HEK293 (cell line): ENCODE measurements around the gene DSCAM.

Experiments used
- CTCF ChIP-seq: fragments of 450-650 bp; formaldehyde crosslinking; IDR thresholded peaks from 2 replicates; pipeline ENCODE4 v1.5.1; 2016; ENCODE audit warnings: missing biosample characterization, missing genetic modification characterization
- HOXA7 ChIP-seq: sonication (generic); formaldehyde crosslinking; IDR thresholded peaks from 2 replicates; pipeline ENCODE4 v1.8.1; 2022; ENCODE audit warnings: missing genetic modification reagents, borderline replicate concordance
- MZF1 ChIP-seq: fragments of 450-650 bp; formaldehyde crosslinking; IDR thresholded peaks from 2 replicates; pipeline ENCODE4 v1.5.1; 2017; ENCODE audit warnings: missing biosample characterization, missing genetic modification characterization, borderline replicate concordance
- PBX3 ChIP-seq: sonication (generic); formaldehyde crosslinking; IDR thresholded peaks from 2 replicates; pipeline ENCODE4 v1.8.1; 2022; ENCODE audit warnings: mild to moderate bottlenecking, moderate library complexity, missing genetic modification reagents
- REPIN1 ChIP-seq: fragments of 450-650 bp; formaldehyde crosslinking; IDR thresholded peaks from 2 replicates; pipeline ENCODE4 v1.5.1; 2017; ENCODE audit warnings: missing biosample characterization, missing genetic modification characterization, low read depth
- REST ChIP-seq: fragments of 450-650 bp; formaldehyde crosslinking; IDR thresholded peaks from 2 replicates; pipeline ENCODE4 v1.5.1; 2016; ENCODE audit warnings: missing biosample characterization, missing genetic modification characterization
- SP3 ChIP-seq: fragments of 450-650 bp; formaldehyde crosslinking; IDR thresholded peaks from 2 replicates; pipeline ENCODE4 v1.5.1; 2016; ENCODE audit warnings: missing biosample characterization, missing genetic modification characterization
- ZBTB17 ChIP-seq: fragments of 450-650 bp; formaldehyde crosslinking; IDR thresholded peaks from 2 replicates; pipeline ENCODE4 v1.5.1; 2016; ENCODE audit warnings: missing biosample characterization, missing genetic modification characterization
- ZBTB6 ChIP-seq: fragments of 450-650 bp; formaldehyde crosslinking; IDR thresholded peaks from 2 replicates; pipeline ENCODE4 v1.5.1; 2017; ENCODE audit warnings: missing biosample characterization, missing genetic modification characterization
- ZNF274 ChIP-seq, 2 experiments: fragments of 200-500 bp in 1 of 2; fragments of 450-650 bp in 1 of 2; sonication (Bioruptor generic) in 1 of 2; formaldehyde crosslinking in 1 of 2; IDR thresholded peaks; 2 replicates each; pipeline versions ENCODE4 v1.5.1 to v1.6.1; 2014 to 2016; ENCODE audit warnings: borderline replicate concordance in 1 of 2, inconsistent platforms in 1 of 2, low read length in 1 of 2, missing biosample characterization in 1 of 2, missing genetic modification characterization in 1 of 2
- ZNF324 ChIP-seq: fragments of 450-650 bp; formaldehyde crosslinking; IDR thresholded peaks from 2 replicates; pipeline ENCODE4 v1.5.1; 2016; ENCODE audit warnings: missing biosample characterization, missing genetic modification characterization
- ZNF362 ChIP-seq: fragments of 450-650 bp; formaldehyde crosslinking; IDR thresholded peaks from 2 replicates; pipeline ENCODE4 v1.5.1; 2016; ENCODE audit warnings: missing biosample characterization, missing genetic modification characterization
- ZNF626 ChIP-seq: fragments of 450-650 bp; sonication (Bioruptor Pico); formaldehyde crosslinking; IDR thresholded peaks from 2 replicates; pipeline ENCODE4 v1.5.1; 2018; ENCODE audit warnings: missing biosample characterization, missing genetic modification characterization, inconsistent platforms

GRCh38 chr21:40177979-40178378 is 669.0 kb downstream of the DSCAM start:
- no peak for TF ChIP-seq CTCF
- TF ChIP-seq ZNF324 (tag by site-specific recombination) = no peak
- TF ChIP-seq ZBTB17 = no peak
- TF ChIP-seq MZF1 = no peak
- no peak for TF ChIP-seq PBX3
- no peak for TF ChIP-seq HOXA7 (CRISPR knock-in tag)
- no peak for TF ChIP-seq SP3 (tag by site-specific recombination)
- TF ChIP-seq ZBTB6 (tag by site-specific recombination) = no peak
- no peak for TF ChIP-seq ZNF362 (tag by site-specific recombination)
- no peak for TF ChIP-seq ZNF274 (IDR thresholded peaks at IDR 0.05; ENCODE audit: low read length)
- no peak for TF ChIP-seq ZNF274 (tag by site-specific recombination; IDR thresholded peaks at IDR 0.05; ENCODE audit: borderline replicate concordance)
- no peak for TF ChIP-seq REST
- no peak for TF ChIP-seq ZNF626
- TF ChIP-seq REPIN1 (tag by site-specific recombination) = no peak
